Bronchial epithelial cell (primary cell): ENCODE results near the gene SI. TPM values are rescaled to one million over a fixed set of nuclear protein-coding genes. Genes with fewer than 3 reads are reported as not detected.

Experiments
- DNase-seq: peaks from one replicate; pipeline ENCODE4 v3.0.0-alpha.2; 2010; ENCODE audit warnings: low read depth
- FAIRE-seq: peaks from 2 replicates; lab custom pipeline; 2011; peaks lifted over from hg19 to GRCh38; lab: Jason Lieb, UNC
- H3K27me3 ChIP-seq: 2 replicates; pipeline ENCODE4 v1.5.1; 2011; ENCODE audit warnings: low read length; ENCODE audit not compliant: control insufficient read depth, insufficient read depth
- H3K36me3 ChIP-seq: 2 replicates; pipeline ENCODE4 v1.5.1; 2011; ENCODE audit warnings: low read length; ENCODE audit not compliant: control insufficient read depth, insufficient read depth
- H3K4me3 ChIP-seq: 2 replicates; pipeline ENCODE4 v1.5.1; 2011; ENCODE audit warnings: mild to moderate bottlenecking, low read depth, low read length, control low read depth
- CTCF ChIP-seq: IDR thresholded peaks from 2 replicates; pipeline ENCODE4 v1.5.1; 2011; ENCODE audit warnings: mild to moderate bottlenecking, moderate library complexity, low read length, control low read depth, inconsistent platforms; ENCODE audit not compliant: insufficient read depth, severe bottlenecking
- total RNA-seq: library from RNA; depleted of rRNA; stranded (reverse); fragments of >200 nt; gene quantifications from 2 replicates; pipeline ENCODE4 v1.2.1, GENCODE V29; 2014

Gene SI
- total RNA-seq, 1 donor from 2014 or later = not detected

- Histone ChIP-seq H3K4me3 (no peak overlapping the region), H3K27me3 (no peaks in the 10 kb centered on the region), H3K36me3 (no peaks in the 10 kb centered on the region)
- FAIRE-seq = no peak
- TF ChIP-seq CTCF = no peak
- DNase-seq = no peak
Observed at GRCh38 chr3:165075695-165076094, 2.6 kb downstream of the SI start.

- Histone ChIP-seq H3K36me3 (no peaks in the 10 kb centered on the region), H3K4me3 (no peak overlapping the region), H3K27me3 (no peaks in the 10 kb centered on the region)
- DNase-seq (no peak), FAIRE-seq (no peak)
- no peak for TF ChIP-seq CTCF
Observed at GRCh38 chr3:165070682-165071081, 7.6 kb downstream of the SI start.

- no peak for FAIRE-seq
- Histone ChIP-seq H3K4me3 (no peak overlapping the region), H3K36me3 (no peaks in the 10 kb centered on the region), H3K27me3 (no peaks in the 10 kb centered on the region)
- DNase-seq = no peak
- TF ChIP-seq CTCF = no peak
Observed at GRCh38 chr3:165056510-165056909, 21.8 kb downstream of the SI start.

GRCh38 chr3:165040186-165040585, 38.1 kb downstream of the SI start:
- Histone ChIP-seq H3K4me3 (no peak overlapping the region), H3K27me3 (no peaks in the 10 kb centered on the region), H3K36me3 (no peaks in the 10 kb centered on the region)
- no peak for FAIRE-seq
- no peak for DNase-seq
- TF ChIP-seq CTCF = no peak

- H3K36me3 ChIP-seq = no peaks in the 10 kb centered on the region
- FAIRE-seq = no peak
- TF ChIP-seq CTCF = no peak
- no peak for DNase-seq
- no peaks in the 10 kb centered on the region for H3K27me3 ChIP-seq
- no peak overlapping the region for H3K4me3 ChIP-seq
Observed at GRCh38 chr3:165011557-165011956, 66.7 kb downstream of the SI start.

- Histone ChIP-seq H3K27me3 (no peaks in the 10 kb centered on the region), H3K36me3 (no peaks in the 10 kb centered on the region), H3K4me3 (no peak overlapping the region)
- no peak for TF ChIP-seq CTCF
- DNase-seq (no peak), FAIRE-seq (no peak)
Observed at GRCh38 chr3:164984947-164985346, 93.3 kb downstream of the SI start.
